Mucosa of gallbladder (tissue), 1 donor: ENCODE measurements around the gene PRPF31. TPM values are rescaled to one million over a fixed set of nuclear protein-coding genes. Genes with fewer than 3 reads are reported as not detected.
A peak's percentile ranks its signal among the peaks of the same experiment; 100 is the strongest.

Experiments used
- DNase-seq: peaks from one replicate; pipeline ENCODE4 v3.0.0-alpha.2; 2020; ENCODE audit warnings: low spot score
- total RNA-seq: library from RNA; stranded (reverse); gene quantifications from one replicate; pipeline ENCODE4 v1.2.1, GENCODE V29; 2021
- donor health status: DM: no; HTN: no; CAD: no.

Gene PRPF31
- total RNA-seq, 1 donor from 2014 or later, result 47.1 TPM

DNA sequence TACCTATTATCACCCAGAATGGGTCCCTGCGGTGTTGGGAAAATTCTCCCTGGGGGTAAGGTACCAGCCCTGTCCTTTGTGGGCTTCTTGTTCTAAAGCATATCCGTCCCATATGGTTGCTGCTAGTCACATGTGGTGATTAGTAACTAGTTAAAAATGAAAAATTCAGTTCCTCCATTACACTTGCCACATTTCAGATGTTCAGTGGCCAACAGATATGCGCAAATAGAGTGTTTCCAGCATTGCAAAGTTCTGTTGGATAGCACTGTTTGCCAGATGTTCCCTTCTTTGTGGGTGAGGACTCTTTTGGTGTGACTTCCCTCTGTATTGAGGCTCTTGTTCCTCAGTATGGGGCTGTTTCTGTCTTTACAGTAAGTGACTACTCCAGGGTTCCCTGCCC is 25.8 kb downstream of the PRPF31 start:
- DNase-seq, result no peak

DNA sequence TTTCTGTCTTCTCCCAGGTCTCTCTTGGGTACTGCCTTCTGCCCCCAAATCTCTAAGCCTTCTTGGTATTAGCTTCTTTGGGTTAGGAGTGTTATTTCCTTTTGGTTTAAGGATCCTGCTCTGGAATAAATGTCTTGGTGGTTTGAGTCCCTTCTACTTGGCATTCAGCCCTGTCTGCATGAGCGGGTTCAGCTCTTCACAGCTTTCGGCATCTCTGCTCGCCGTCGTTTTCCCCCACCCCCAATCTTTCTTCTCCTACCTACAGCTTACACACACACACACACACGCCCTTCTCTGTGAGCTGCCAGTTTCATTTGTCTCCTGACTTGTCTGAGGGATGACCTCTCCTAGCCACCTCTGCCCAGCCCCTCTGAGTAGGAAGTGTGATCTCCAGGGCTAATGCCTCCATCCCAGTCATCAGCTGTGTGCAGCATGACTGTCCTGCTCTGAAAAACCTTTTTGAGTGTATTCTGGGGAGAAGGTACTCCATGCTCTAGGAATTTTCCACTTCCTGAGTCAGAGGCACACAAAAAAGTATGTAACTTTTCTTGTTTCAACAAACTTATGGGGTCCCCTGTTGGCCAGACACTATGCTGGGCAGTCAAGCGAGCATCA is 26.7 kb downstream of the PRPF31 start:
- no peak for DNase-seq

DNA sequence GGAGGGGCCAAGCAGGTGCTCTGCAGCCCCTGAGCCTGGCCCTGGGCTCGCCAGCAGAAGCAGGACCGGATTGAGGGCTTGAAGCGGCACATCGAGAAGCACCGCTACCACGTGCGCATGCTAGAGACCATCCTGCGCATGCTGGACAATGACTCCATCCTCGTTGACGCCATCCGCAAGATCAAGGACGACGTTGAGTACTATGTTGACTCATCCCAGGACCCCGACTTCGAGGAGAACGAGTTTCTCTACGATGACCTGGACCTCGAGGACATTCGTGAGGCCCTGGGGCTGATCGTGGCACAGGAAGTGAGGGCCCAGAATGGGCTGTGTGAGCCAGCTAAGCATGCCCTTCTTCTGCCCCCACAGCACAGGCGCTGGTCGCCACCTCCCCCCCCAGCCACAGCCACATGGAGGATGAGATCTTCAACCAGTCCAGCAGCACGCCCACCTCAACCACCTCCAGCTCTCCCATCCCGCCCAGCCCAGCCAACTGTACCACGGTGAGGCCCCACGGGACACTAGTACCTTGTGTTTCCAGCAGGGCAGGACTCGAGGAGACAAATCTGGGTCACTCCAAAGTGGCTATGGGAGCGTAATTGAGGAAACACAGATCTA is 30.1 kb downstream of the PRPF31 start:
- no peak for DNase-seq

DNA sequence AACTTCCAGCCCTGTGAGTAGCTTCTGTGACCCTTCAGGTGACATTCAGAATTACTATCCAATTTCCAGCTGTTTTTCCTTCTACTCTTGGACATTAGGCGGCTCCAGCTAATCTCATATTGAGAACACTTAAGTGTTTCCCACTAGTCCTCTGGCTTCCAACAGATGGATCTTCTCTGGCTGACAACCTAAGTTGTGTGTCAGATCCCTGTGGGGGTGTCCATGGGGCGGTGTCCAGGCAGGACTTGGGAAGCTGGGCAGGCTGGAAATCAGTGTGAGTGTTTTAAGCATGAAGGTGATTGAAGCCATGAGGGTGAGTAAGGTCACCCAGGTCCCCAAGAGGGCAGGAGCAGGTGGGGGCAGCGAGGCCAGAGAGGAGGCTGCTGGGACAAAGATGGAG is 32.1 kb downstream of the PRPF31 start:
- no peak for DNase-seq

DNA sequence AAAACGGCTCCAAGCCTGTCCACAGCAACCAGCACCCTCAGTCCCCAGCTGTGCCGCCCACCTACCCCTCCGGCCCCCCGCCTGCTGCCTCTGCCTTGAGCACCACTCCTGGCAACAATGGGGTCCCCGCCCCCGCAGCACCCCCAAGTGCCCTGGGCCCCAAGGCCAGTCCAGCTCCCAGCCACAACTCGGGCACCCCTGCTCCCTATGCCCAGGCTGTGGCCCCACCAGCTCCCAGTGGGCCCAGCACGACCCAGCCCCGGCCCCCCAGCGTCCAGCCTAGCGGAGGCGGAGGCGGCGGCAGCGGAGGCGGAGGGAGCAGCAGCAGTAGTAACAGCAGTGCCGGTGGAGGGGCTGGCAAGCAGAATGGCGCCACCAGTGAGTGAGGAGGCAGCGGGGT is 32.6 kb downstream of the PRPF31 start:
- DNase-seq, result no peak

DNA sequence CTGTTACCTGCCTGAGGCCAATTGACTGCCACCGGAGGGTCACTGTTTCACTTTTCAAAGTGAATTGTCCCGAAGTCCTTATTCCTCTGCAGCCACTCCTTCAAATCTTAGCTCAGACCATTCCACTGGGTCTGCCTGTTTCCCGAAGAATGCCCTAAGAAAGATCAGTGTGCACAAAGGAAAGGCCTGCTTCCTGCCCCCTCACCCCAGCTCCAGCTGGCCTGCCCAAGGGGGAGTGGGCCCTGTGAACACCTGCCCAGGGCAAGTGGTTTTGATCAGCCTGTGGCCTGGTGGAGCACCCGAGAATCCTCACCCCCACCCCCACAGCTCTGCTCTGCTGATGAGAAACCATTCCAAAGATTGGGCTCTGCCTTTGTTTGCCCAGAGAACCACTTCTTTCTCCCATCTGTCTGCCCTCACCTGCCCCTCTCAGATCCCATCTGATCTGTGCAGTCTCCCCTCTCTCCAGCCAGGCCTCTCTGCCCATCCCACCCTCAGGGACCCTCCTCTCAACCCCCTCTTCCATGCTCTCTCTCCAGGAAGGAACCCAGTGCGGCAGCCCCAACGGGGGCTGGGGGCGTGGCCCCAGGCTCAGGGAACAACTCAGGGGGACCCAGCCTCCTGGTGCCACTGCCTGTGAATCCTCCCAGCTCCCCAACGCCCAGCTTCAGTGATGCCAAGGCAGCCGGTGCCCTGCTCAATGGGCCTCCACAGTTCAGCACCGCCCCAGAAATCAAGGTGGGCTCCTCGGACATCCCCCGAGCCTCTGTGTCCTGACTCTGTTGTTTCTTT is 33.7 kb downstream of the PRPF31 start:
- DNase-seq, result no peak

DNA sequence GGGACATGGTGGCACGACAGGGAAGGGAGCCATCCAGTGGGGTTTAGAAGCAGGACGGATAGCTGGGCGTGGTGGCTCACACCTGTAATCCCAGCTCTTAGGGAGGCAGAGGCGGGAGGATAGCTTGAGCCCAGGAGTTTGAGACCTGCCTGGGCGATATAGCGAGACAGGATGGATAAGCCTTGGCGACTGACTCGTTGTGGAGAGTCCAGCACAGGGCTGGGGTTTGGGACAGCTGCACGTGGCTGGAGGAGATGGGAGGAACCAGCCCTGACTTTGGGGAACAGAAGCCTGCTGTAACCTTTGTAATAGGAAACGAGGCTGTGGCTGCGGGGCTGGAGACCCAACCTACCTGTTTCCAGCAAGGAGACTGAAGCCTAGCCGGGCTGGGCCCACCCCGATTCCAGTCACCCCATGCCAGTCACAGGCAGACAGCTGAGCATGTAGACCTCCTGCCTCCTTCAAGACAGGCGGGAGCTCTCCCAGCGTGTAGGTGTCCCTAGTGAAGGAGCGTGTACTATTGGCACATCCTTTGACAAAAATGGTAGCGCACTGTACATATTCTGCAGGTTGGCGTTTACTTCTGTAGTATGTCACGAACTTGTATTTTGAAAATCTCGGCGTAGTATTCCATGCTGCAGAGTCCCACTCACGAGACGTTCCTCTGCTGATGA is 35.9 kb downstream of the PRPF31 start:
- DNase-seq, result no peak

DNA sequence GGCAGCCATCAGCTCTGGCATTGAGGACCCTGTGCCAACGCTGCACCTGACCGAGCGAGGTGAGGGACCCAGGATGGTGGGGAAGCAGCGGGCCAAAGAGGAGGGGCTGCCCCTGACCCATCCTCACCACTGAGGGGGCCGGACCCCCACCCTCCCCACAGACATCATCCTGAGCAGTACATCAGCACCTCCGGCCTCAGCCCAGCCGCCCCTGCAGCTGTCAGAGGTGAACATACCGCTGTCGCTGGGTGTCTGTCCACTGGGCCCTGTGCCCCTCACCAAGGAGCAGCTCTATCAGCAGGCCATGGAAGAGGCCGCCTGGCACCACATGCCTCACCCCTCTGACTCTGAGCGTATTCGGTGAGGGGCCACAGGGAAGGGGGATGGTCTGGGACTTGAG is 36.7 kb downstream of the PRPF31 start:
- no peak for DNase-seq

DNA sequence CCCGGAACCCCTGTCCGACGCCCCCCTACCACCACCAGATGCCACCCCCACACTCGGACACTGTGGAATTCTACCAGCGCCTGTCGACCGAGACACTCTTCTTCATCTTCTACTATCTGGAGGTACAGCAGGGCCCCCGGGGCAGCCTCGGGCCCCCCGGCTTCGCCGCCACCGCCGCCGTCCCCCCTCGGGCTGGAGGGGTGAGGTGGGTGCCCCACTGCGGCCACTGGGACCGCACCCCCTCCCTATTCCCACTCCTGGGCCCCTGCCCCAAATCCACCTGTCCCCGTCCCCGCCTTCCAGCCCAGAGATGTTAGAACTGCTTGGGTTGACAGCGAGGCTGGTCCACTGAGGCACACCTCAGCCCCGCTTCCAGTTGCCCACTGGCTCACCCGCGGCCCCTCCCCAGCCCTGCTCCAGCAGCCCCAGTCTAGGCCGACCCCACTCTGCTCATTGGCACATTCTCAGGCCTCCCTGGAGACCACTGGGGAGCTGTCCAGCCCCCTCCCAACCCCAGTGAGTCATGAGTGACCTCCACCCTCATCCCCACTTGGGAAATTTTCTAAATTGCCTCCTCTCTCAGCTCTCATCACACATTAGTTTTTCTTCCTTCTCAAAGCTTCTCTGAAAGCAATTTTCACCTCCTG is 37.4 kb downstream of the PRPF31 start:
- DNase-seq, result no peak

DNA sequence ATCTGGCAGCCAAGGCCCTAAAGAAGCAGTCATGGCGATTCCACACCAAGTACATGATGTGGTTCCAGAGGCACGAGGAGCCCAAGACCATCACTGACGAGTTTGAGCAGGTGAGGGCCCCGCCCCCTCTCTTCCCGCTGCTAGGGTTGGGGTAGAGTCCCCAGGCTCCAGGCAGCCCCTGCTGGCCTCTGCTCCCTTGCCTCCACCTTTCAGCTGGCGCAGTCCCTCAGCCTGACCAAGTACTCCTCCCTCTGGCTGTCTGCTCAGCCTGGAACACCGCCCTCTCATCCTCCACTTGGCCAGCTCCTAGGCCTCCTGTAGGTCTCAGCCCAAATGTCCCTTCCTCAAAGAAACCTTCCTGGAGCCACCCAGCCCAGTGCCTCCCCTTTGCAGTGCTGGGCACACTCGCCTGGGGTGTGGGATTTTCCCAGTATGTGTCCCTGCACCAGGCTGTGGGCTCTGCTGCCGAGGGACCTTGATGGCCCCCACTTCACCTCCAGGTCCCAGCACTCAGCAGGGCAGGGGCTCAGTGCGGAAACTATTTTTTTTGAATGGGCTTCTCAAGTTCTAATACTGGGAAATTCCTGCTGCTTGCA is 38.3 kb downstream of the PRPF31 start:
- DNase-seq, result no peak

DNA sequence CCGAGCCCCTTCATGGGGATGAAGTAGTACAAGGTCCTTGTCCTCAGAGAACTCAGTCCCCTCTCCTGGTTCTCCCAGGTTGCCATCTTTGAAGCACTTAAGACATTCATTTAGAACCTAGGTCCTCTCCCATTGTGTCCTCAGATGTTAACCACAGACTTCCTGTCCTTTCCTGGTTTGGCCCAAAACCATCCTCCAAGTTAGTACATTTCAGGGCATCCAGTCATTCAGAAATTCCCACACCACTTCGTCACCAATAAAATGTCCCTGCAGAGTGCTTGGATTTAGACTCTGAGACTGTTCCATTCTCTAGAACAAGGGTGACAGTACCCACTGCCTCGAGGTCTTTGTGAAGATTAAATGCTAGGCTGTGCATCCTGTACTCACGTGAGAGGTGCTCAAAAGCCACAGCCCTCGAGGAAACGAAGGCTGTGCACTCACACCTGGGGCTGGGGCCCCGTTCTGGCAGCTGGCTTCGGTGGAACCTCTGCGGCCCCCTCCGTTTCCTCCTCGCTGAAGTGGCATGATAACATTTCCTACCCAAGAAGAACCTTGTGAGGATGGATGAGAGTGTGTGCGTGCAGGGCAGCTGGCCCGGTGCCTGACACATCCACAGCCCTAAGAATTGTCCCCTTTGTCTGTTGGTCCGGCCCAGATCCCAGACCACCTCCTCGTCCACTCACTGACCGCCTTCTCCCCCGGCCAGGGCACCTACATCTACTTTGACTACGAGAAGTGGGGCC is 39.2 kb downstream of the PRPF31 start:
- DNase-seq, result no peak

DNA sequence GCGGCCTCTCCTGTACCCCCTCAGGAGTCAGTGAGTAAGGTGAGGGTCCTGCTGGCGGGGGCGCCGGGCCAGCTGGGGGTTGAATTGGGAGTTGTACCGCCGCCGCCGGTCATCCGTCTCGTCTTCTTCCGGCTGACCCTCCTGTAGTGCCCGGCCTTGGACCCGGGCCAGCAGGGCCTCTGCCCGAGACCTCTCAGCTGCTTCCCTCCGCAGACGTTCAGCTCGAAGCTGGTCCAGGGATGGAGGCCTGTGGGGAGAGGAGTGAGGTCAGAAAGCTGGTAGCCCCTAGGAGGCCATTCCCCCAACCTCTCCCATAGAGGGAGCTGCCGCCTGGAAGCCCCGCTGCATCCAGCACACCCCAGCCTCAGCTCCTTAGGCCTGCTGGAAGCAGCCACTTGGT is 40.1 kb downstream of the PRPF31 start:
- DNase-seq, result no peak

DNA sequence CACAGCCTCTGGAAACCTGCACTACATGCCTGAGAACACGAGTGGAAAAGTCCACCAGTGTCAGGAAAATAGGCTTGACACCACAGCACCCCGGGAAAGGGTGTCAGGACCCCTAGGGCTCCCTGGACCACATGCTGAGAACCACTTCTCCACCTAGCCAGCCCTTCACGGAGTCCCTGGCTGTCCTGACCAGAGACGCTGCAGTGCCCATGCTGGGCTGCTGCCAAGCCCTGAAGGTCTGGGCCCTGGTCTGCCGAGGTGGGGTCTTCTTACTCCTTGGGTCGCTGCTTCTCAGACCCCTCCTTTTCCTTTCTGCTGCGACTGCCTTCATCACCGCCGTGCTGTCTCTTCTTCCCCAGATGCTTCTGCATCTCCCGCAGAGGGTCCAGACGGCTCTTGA is 40.9 kb downstream of the PRPF31 start:
- no peak for DNase-seq

DNA sequence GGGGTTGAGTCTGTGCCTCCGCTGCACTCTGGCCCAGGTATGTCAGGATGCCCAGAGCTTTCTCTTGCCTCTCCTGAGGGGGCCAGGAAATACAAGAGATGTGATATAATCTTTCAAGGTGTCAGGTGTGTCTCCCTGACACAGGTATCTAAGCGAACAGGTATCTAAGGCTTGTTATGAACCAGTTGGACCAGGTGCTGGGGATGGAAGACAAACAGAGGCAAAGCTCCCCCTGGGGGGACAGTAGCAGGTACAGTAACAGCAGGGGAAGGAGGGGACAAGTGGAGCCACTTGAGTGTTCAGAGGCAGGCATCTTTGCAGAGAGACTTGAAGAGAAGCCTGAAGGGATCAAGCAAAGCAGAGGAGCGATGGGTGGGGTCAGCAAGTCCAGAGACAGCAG is 41.4 kb downstream of the PRPF31 start:
- no peak for DNase-seq

DNA sequence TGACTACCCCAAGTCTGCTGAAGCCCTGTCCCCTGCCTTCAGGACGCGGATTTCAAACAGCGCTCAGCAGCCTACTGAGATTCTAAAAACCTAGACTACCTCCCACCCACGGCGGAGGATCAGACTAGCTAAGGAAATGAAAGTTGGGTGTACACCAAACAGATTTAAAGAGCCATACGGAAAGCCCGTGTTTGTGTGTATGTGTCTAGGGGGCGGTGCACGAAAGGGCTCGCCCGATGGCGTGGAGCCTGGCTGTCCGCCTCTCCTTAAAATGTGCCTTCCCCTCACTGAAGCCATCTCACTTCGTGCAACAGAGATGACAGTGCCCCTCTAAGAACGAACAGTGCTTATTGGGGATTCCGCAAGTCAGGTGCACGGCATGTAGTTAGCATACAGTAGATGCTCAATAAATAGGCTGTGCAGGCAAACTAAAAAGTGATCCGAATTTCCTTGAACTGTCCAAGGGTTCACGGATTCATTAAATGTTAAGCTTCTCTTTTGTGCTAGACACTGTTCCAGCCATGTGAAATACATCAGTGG is 43.3 kb downstream of the PRPF31 start:
- no peak for DNase-seq

DNA sequence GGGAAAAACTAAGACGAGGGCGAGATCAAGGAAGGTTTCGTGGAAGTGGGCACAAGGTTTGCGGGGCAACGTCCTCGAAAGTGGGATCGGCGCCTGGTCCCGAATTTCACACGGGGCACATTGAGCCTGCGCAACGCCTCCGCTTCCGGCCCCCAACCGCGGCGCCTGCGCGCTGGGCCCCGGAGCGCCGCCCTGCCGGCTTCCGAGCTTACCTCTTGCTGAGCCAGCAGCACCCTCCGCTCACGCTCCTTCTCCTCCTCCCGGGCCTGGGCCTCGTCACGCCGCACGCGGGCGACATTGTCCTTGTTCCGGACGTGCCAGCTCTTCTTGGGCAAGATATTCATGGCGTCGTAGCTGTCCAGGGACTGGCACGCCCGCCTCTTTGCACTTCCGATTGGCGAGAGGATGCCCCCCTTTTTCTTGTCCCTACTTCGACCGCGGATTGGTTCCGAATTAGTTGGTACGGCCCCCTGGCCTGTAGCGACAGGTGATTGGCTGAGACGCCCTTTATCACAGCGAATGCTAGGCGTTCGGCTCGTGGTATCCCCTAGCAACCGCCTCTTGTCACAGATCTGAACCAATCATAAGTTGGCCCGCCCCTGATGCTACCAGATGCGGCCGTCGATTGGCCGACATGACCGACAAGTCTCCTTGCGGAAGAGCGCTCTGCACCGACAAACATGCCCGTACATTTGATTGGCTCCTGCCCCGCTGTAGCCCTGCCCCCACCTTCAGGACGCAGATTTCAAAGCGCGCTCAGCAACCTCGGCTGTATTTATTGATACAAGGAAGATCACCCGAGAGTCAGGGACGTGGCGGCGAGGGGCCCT is 44.0 kb downstream of the PRPF31 start, which contains the start of gene LENG1:
LENG1 (minus strand) TSS at position 370 of the 830 bp plus-strand sequence; CDS start at position 344, 26 bp downstream.
- peak; percentile 100 for DNase-seq

DNA sequence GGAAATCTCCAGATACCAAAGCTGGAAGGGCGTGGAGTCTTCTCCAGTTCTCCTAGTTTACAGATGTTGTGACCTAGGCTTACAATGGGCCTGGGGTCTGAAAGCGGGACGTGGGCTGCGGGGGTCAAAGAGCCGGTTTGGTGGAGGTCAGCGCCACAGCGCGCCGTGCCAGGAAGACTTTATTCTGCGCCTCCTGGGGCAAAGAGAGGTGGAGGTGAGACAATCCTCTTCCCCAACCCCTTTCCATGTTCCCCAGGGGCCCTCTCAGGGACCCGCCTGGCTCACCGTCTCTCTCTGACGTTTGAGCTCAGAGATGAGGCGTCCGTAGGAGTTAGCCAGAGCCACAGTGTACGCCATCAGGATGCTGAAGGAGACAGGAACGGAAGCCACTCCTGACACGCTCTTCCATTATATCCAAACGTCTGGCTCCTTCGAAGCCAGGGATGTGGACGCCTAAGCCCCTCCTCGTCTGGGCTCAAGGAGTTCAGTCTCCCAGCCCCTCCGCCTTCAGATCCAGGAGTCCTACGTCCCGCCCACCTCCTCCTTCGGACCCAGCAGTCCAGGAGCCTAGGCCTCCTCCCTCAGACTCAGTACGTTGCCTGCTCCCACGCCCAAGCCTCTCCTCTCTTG is 44.7 kb downstream of the PRPF31 start:
- DNase-seq, result no peak

DNA sequence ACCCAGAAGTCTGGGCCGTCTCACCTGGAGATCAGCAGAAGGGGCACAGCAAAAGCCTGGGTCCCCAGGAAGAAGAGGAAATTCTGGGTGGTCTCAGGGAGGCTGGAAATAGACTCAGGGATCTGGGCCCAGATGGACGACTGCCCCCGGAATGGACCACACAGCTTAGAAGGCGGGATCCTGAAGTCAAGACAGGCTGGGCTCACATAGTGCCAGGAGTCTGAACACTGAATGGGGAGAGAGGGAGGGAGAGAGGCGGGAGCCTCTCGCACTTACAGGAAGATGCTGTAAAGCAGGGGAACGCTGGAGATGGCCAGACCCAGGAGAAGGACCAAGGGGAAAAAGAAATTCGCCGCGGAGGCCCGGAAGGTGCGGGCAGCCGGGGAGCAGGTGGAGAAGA is 45.3 kb downstream of the PRPF31 start:
- no peak for DNase-seq

DNA sequence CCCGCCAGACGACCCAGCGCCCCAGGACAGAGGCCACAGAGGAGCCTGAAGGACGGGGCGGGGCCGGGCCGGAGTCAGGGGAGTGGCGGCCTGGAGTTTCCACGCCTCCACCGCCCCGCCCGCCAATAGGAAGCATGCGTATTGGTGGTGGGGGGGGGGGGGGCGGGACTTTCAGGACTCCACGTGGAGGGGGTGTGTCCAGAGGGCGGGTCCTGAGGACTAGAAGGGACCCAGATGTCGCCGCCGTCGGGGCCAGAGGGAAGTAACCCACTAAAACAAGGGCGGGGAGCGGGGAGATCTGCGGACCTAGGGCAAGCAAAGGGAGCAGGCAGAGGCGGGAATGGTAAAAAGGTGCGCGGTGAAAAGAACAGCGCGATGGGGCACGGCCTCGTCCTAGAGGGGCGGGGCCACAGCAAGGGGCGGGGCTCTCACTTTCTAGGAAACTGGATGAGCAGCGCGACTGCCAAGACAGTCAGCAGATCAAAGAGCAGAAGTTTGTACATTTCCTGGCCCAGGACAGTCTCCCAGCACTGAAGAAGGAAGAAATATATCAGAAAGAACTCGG is 46.8 kb downstream of the PRPF31 start:
- peak; percentile 90 for DNase-seq
